ENCODE measurements around the gene DDX60.

Gene DDX60

DNA sequence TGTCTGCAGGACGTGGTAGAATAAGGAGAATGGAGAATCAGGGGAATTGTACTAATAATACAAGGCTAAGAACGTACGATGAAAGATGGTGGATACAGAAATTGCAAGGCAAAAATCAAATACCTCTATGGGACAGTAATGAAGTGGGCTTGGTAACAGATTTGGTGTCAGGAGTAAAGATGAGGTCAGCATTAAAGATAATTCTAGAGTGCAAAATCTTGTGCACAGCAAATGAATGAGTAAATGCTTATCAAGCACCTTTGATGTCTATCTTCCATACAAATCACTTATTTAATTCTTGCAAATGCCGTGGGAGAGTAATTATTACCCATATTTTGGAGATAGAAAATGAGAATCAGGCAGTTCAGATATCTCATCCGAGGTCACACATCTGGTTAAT, 70.9 kb downstream of the DDX60 start:
- TF ChIP-seq SIN3A (IDR thresholded peaks at IDR 0.05; ENCODE audit: borderline replicate concordance, insufficient read depth, low read length) (no peak), TAF1 (IDR thresholded peaks at IDR 0.05; ENCODE audit: borderline replicate concordance, insufficient read depth, low read length) (no peak), FOXP2 (optimal IDR thresholded peaks at IDR 0.05; ENCODE audit: borderline replicate concordance, extremely low read depth, extremely low read length, insufficient read depth) (no peak), POLR2AphosphoS5 (IDR thresholded peaks at IDR 0.05; ENCODE audit: low read depth, low read length) (no peak)
- TF ChIP-seq, protein P1, sequence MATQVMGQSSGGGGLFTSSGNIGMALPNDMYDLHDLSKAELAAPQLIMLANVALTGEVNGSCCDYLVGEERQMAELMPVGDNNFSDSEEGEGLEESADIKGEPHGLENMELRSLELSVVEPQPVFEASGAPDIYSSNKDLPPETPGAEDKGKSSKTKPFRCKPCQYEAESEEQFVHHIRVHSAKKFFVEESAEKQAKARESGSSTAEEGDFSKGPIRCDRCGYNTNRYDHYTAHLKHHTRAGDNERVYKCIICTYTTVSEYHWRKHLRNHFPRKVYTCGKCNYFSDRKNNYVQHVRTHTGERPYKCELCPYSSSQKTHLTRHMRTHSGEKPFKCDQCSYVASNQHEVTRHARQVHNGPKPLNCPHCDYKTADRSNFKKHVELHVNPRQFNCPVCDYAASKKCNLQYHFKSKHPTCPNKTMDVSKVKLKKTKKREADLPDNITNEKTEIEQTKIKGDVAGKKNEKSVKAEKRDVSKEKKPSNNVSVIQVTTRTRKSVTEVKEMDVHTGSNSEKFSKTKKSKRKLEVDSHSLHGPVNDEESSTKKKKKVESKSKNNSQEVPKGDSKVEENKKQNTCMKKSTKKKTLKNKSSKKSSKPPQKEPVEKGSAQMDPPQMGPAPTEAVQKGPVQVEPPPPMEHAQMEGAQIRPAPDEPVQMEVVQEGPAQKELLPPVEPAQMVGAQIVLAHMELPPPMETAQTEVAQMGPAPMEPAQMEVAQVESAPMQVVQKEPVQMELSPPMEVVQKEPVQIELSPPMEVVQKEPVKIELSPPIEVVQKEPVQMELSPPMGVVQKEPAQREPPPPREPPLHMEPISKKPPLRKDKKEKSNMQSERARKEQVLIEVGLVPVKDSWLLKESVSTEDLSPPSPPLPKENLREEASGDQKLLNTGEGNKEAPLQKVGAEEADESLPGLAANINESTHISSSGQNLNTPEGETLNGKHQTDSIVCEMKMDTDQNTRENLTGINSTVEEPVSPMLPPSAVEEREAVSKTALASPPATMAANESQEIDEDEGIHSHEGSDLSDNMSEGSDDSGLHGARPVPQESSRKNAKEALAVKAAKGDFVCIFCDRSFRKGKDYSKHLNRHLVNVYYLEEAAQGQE (IDR thresholded peaks at IDR 0.05; ENCODE audit: insufficient read depth in 1 of 2, low read depth in 2 of 2, low read length in 2 of 2) = no peak

DNA sequence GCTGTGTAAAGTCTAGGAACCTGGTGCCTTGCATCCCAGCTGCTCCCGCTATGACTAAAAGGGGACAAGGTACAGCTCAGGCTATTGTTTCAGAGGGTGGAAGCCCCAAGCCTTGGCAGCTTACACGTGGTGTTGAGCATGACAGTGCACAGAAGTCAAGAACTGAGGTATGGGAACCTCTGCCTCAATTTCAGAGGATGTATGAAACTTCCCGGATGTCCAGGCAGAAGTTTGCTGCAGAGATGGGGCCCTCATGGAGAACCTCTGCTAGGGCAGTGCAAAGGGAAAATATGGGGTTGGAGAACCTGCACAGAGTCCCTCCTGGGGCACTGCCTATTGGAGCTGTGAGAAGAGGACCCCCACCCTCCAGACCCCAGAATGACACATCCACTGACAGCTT, 76.6 kb downstream of the DDX60 start:
- TF ChIP-seq POLR2AphosphoS5 (IDR thresholded peaks at IDR 0.05; ENCODE audit: low read depth, low read length) (no peak), FOXP2 (optimal IDR thresholded peaks at IDR 0.05; ENCODE audit: borderline replicate concordance, extremely low read depth, extremely low read length, insufficient read depth) (no peak), TAF1 (IDR thresholded peaks at IDR 0.05; ENCODE audit: borderline replicate concordance, insufficient read depth, low read length) (no peak), SIN3A (IDR thresholded peaks at IDR 0.05; ENCODE audit: borderline replicate concordance, insufficient read depth, low read length) (no peak)
- TF ChIP-seq, protein P1 (IDR thresholded peaks at IDR 0.05; ENCODE audit: insufficient read depth in 1 of 2, low read depth in 2 of 2, low read length in 2 of 2) = no peak

DNA sequence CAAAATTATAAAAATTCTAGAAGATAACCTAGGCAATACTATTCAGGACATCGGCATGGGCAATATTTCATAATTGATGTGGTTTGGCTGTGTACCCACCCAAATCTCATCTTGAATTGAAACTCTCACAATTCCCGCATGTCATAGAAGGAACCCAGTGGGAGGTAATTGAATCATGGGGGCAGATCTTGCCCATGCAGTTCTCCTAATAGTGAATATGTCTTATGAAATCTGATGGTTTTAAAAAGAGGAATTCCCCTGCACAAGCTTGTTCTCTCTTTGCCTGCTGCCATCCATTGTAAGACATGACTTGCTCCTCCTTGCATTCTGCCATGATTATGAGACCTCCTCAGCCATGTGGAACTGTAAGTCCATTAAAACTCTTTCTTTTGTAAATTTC, 77.7 kb downstream of the DDX60 start:
- TF ChIP-seq FOXP2 (optimal IDR thresholded peaks at IDR 0.05; ENCODE audit: borderline replicate concordance, extremely low read depth, extremely low read length, insufficient read depth) = no peak
- TF ChIP-seq SIN3A (IDR thresholded peaks at IDR 0.05; ENCODE audit: borderline replicate concordance, insufficient read depth, low read length) = no peak

DNA sequence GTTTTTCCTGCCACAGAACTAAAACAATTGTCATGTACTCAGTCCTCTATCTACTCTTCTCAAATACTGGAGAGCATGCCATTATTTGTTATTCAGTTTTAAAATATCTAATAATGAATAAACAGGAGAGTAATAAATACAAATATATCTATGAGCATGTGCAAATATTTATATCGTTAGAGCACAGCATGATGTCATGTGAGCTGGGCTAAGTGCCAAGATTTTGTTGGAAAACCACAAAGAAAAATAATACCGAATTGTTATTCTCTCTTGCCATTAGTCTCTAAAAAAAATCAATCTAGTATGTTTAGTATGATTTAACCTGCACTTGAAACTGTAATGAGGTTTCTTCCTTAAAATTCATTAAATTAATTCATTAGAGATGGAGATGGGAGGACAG, 97.3 kb downstream of the DDX60 start:
- TF ChIP-seq FOXP2 (optimal IDR thresholded peaks at IDR 0.05; ENCODE audit: borderline replicate concordance, extremely low read depth, extremely low read length, insufficient read depth) (no peak), SIN3A (IDR thresholded peaks at IDR 0.05; ENCODE audit: borderline replicate concordance, insufficient read depth, low read length) (no peak), TAF1 (IDR thresholded peaks at IDR 0.05; ENCODE audit: borderline replicate concordance, insufficient read depth, low read length) (no peak), POLR2AphosphoS5 (IDR thresholded peaks at IDR 0.05; ENCODE audit: low read depth, low read length) (no peak)
- TF ChIP-seq, protein P1 (IDR thresholded peaks at IDR 0.05; ENCODE audit: insufficient read depth in 1 of 2, low read depth in 2 of 2, low read length in 2 of 2) = no peak

DNA sequence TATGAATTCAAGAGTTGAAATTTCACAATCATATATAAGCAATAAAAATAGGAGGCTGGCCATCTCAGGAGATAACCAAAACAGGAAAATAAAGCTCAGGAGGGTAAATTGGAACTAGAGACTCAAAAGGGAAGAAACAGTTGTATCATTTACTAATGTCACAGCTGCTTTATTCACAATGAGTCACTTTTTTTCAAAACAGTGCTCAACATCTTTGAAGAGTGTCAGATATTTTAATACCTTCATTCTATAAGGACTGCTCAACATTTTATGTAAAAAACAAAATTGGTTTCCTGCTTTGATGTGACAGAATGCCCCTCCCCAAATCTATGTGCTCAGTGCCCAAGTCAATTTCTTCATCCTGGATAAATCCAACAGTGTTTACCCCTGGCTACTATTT, 97.7 kb downstream of the DDX60 start:
- TF ChIP-seq SIN3A (IDR thresholded peaks at IDR 0.05; ENCODE audit: borderline replicate concordance, insufficient read depth, low read length) (no peak), POLR2AphosphoS5 (IDR thresholded peaks at IDR 0.05; ENCODE audit: low read depth, low read length) (no peak)

DNA sequence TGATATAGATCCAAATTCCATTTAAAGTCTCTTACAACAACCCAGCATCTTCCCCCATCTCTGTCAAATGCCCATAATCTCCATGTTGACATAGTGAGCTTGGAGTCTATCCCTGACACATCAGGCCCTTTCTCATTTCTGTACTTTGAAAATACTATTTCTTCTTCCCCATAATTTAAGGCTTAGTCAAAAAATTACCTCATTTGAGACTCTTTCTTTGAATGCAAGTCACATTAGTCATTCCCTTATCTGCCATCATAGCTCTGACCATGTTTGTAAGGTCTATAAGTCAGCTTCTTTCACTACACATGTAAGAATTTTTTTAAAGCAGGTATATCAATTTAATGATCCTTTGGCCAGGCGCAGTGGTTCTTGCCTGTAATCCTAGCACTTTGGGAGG, 99.9 kb downstream of the DDX60 start:
- TF ChIP-seq FOXP2 (optimal IDR thresholded peaks at IDR 0.05; ENCODE audit: borderline replicate concordance, extremely low read depth, extremely low read length, insufficient read depth) (no peak), TAF1 (IDR thresholded peaks at IDR 0.05; ENCODE audit: borderline replicate concordance, insufficient read depth, low read length) (no peak), POLR2AphosphoS5 (IDR thresholded peaks at IDR 0.05; ENCODE audit: low read depth, low read length) (no peak), SIN3A (IDR thresholded peaks at IDR 0.05; ENCODE audit: borderline replicate concordance, insufficient read depth, low read length) (no peak)
- TF ChIP-seq, protein P1 (IDR thresholded peaks at IDR 0.05; ENCODE audit: insufficient read depth in 1 of 2, low read depth in 2 of 2, low read length in 2 of 2) = no peak

Data from PFSK-1 (cell line).